Body of pancreas (tissue), 4 donors: ENCODE data around the gene PLAGL1. TPM values are rescaled to one million over a fixed set of nuclear protein-coding genes. Genes with fewer than 3 reads are reported as not detected.

Source experiments
- ATAC-seq: fragments of 150-250 bp; one replicate; pipeline ENCODE4 v1.9.1; 2016
- DNase-seq, 4 donors: peaks; one replicate each; pipeline ENCODE4 v3.0.0-alpha.2; 2019
- H3K27ac ChIP-seq, 4 donors: fragments of 200-600 bp; sonication (generic); 1 replicate in 3 of 4; 2 replicates in 1 of 4; pipeline versions ENCODE4 v1.5.1 to v1.6.1; 2016 to 2019; ENCODE audit warnings: mild to moderate bottlenecking in 1 of 4, mixed read lengths in 1 of 4, moderate library complexity in 1 of 4
- H3K27me3 ChIP-seq, 2 donors: fragments of 200-600 bp; sonication (generic); one replicate each; pipeline ENCODE4 v1.6.0; 2016; ENCODE audit warnings: mild to moderate bottlenecking in 1 of 2
- H3K36me3 ChIP-seq, 2 donors: fragments of 200-600 bp; sonication (generic); replicated peaks in 1 of 2; 2 replicates each; pipeline ENCODE4 v1.5.1; 2016; ENCODE audit warnings: low read depth in 2 of 2; ENCODE audit not compliant: insufficient read depth in 1 of 2
- H3K4me1 ChIP-seq: fragments of 200-600 bp; sonication (generic); one replicate; pipeline ENCODE4 v1.6.0; 2016
- H3K4me3 ChIP-seq, 2 donors: fragments of 200-600 bp; sonication (generic); 1 replicate in 1 of 2; 2 replicates in 1 of 2; pipeline ENCODE4 v1.5.1; 2016 to 2019
- H3K9me3 ChIP-seq, 3 donors: fragments of 200-600 bp; sonication (generic); 1 replicate in 2 of 3; 2 replicates in 1 of 3; pipeline ENCODE4 v1.5.1; 2016
- POLR2A ChIP-seq, 3 donors: fragments of 450-650 bp; IDR thresholded peaks; one replicate each; pipeline ENCODE4 v1.6.1; 2016; ENCODE audit warnings: antibody characterized with exemption in 3 of 3, mild to moderate bottlenecking in 2 of 3
- WGBS, 2 donors: methylation state at CpG; one replicate each; pipeline ENCODE4 v1.1.5; 2017; 5-methylcytosine and 5-hydroxymethylcytosine counted together
- intact Hi-C: fragments of 100-400 bp; cut with DNase I; formaldehyde crosslinking; loops from one replicate; pipeline ENCODE4 v1.15.1; 2023
- total RNA-seq, 2 donors: library from RNA; depleted of rRNA; stranded (reverse); fragments of >200 nt; gene quantifications; one replicate each; pipeline ENCODE4 v1.1.0, GENCODE V29; 2016
- TF ChIP-seq, protein P1 (sequence below), 7 experiments: fragments of 450-650 bp in 4 of 7; fragments of 200-600 bp in 3 of 7; sonication (generic) in 3 of 7; IDR thresholded peaks; one replicate each; pipeline ENCODE4 v1.5.1; 2016 to 2019; ENCODE audit warnings: antibody characterized with exemption in 7 of 7

PLAGL1 gene
- total RNA-seq, 2 donors from 2014 or later: 22.1 to 23.3 TPM

DNA sequence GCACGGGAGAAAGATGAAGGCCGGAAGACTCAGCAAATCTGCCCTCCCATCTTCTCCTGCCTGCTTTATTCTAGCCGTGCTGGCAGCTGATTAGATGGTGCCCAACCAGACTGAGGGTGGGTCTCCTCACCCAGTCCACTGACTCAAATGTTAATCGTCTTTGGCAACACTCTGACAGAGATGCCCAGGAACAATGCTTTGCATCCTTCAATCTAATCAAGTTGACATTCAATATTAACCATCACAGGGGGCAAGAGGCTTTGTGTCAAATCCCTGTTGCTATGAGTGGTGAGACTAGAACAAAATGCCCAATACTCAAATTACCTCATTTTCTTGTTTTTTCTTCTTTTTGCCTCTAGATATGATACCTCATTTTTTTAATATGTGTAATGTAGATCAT is 27.4 kb upstream of the PLAGL1 start:
- H3K27me3 ChIP-seq: no peaks in the 10 kb centered on the region
- no peak overlapping the region for H3K27ac ChIP-seq
- no peaks in the 10 kb centered on the region for H3K9me3 ChIP-seq
- no peaks in the 10 kb centered on the region for H3K4me1 ChIP-seq
- H3K36me3 ChIP-seq: no peaks in the 10 kb centered on the region
- DNase-seq (no peak), ATAC-seq (no peak)
- TF ChIP-seq, protein P1, sequence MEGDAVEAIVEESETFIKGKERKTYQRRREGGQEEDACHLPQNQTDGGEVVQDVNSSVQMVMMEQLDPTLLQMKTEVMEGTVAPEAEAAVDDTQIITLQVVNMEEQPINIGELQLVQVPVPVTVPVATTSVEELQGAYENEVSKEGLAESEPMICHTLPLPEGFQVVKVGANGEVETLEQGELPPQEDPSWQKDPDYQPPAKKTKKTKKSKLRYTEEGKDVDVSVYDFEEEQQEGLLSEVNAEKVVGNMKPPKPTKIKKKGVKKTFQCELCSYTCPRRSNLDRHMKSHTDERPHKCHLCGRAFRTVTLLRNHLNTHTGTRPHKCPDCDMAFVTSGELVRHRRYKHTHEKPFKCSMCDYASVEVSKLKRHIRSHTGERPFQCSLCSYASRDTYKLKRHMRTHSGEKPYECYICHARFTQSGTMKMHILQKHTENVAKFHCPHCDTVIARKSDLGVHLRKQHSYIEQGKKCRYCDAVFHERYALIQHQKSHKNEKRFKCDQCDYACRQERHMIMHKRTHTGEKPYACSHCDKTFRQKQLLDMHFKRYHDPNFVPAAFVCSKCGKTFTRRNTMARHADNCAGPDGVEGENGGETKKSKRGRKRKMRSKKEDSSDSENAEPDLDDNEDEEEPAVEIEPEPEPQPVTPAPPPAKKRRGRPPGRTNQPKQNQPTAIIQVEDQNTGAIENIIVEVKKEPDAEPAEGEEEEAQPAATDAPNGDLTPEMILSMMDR (IDR thresholded peaks at IDR 0.05): no peak
- TF ChIP-seq POLR2A (IDR thresholded peaks at IDR 0.05): no peak
- 74 to 82% methylated on average over 4 of the region's 4 CpGs for WGBS, 2 donors
- intact Hi-C loops: no loop called here
- no peak overlapping the region for H3K4me3 ChIP-seq

DNA sequence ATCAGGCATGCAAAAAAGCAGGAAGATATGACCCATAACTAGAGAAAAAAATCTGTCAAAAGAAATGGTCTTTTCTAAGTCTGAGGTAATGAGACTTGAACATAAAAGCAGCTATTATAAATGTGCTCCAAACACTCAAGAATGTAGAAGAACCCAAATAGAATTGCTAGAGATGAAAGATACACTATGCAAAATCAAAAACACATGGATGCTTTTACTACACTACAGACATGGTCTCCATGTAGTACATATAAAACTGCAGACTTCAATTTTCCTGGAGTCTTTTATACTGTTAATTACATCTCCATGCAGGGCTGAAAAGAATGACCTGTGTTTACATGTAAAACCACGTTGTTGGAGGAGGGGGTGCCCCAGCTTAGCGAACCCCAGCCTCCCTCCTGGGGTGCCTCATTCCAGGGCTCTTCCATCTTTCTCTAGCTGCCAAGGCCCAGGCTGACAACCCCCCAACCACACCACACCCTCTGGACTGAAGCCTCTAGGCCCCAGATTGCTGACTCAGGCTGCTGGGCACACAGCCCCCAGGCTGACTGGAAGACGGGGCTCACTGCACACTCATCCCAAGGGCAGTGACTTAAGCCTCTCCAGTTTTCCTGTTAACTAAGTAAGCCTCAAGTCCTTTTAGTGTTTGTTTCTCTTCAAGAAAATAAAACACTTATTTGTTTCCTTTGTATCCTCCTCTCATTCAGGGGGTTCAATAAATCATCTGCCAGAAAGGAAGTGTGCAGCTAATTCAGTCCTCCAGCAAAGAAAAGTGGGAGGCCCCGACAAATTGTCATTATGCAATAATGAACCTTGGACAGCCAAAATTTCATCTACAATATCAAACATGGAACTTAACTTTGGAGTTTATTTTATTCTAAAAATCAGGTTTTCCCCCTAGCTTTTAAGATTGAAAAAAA is 26.0 kb upstream of the PLAGL1 start:
- ATAC-seq (no peak), DNase-seq (no peak)
- Histone ChIP-seq H3K4me3 (no peak overlapping the region), H3K27ac (no peak overlapping the region), H3K9me3 (no peaks in the 10 kb centered on the region), H3K27me3 (no peaks in the 10 kb centered on the region), H3K36me3 (no peaks in the 10 kb centered on the region), H3K4me1 (no peaks in the 10 kb centered on the region)
- intact Hi-C loops: no loop called here
- no peak for TF ChIP-seq POLR2A (IDR thresholded peaks at IDR 0.05)
- TF ChIP-seq, protein P1 (IDR thresholded peaks at IDR 0.05): no peak
- 61 to 70% methylated on average over 4 of the region's 4 CpGs for WGBS, 2 donors

DNA sequence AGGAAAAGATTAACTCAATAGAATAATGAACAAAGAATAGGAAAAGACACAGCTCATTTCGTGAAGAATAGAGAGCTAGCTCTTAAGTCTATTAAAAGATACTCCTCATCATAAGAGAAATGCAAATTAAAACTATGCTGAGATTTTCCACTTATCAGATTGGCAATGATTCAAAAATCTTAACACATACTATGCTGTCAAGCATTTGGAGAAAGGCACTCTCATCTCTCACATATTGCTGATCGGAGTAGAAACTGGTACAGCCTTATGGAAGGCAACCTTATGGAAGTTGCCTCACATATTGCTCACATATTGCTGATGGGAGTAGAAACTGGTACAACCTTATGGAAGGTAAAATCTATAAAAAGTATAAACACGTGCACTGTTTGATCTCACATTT is 21.4 kb upstream of the PLAGL1 start:
- Histone ChIP-seq H3K4me3 (no peak overlapping the region), H3K36me3 (no peaks in the 10 kb centered on the region), H3K4me1 (no peaks in the 10 kb centered on the region), H3K27ac (no peak overlapping the region), H3K27me3 (no peaks in the 10 kb centered on the region), H3K9me3 (no peaks in the 10 kb centered on the region)
- DNase-seq (no peak), ATAC-seq (no peak)
- WGBS, 2 donors: 66 to 73% methylated on average over 3 of the region's 3 CpGs
- TF ChIP-seq, protein P1 (IDR thresholded peaks at IDR 0.05): no peak
- no peak for TF ChIP-seq POLR2A (IDR thresholded peaks at IDR 0.05)
- intact Hi-C loops: no loop called here

DNA sequence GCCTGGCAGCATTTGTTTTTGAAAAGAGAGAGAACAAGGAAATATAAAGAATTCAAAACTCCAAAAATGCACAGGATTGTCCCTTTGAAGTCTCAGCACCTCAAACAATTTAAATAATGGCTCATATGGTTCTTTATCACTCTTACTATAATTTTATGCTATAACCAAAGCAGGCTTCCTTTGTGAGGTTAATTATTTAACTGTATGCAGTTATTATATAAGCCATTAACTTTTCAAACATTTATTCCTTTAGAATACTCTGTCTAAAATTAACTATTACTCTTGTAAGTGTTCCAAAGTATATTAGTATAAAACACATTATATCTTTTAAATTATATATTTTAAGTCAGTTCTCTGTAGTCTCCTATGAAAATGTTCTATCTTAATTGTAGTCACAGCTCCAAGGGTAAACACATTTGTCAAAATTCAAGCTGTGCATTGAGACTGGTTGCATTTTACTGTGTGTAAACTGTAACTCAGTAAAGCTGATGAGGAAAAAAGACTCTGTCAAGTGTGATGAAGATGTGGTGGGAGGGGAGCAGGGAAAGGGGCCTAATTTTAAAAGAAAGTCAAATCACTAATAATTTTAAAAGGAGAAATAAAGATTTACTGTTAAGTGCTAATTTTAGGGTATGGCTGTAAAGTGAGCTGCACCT is 20.0 kb upstream of the PLAGL1 start:
- ATAC-seq: no peak
- no peak for DNase-seq
- no peaks in the 10 kb centered on the region for H3K27me3 ChIP-seq

More for the DNA sequence above, 20.0 kb upstream of the PLAGL1 start:
- Histone ChIP-seq H3K36me3 (no peaks in the 10 kb centered on the region), H3K4me1 (no peaks in the 10 kb centered on the region), H3K9me3 (no peaks in the 10 kb centered on the region), H3K4me3 (no peak overlapping the region), H3K27ac (no peak overlapping the region)
- intact Hi-C loops: no loop called here
- TF ChIP-seq, protein P1 (IDR thresholded peaks at IDR 0.05): no peak
- no peak for TF ChIP-seq POLR2A (IDR thresholded peaks at IDR 0.05)
